GM19397 (cell line): Measurements from ENCODE around the gene IFT80.
"Not testable (repeated sequence)": the region's sequence is repeated elsewhere in the genome, so short reads cannot be mapped to it uniquely, and the experiment has no call there.

ENCODE experiments used
- ATAC-seq: cut with Tn5 transposase; IDR thresholded peaks from one replicate; pipeline ENCODE4 v1.9.1; 2021; ENCODE audit warnings: mild to moderate bottlenecking, moderate library complexity; ENCODE audit not compliant: unreplicated experiment

IFT80 gene

DNA sequence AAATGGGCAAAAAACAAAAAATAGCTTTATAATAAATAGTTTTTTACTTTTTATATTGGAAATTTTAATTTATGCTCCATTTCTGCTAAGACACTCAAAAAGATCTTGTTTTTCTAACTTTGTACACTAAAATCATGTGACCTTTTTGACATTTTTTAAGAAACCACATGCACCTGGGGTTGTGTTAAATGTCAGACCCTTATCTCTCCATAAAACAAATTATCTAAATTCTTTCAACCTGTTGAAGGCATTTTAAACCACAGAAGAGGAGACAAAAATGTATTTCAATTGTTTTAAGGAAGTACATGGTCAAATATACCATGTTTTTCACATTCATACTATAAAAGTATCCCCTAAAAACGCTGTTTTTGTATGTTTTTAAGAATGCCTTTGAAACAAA is 29.2 kb downstream of the IFT80 start:
- no peak for ATAC-seq

DNA sequence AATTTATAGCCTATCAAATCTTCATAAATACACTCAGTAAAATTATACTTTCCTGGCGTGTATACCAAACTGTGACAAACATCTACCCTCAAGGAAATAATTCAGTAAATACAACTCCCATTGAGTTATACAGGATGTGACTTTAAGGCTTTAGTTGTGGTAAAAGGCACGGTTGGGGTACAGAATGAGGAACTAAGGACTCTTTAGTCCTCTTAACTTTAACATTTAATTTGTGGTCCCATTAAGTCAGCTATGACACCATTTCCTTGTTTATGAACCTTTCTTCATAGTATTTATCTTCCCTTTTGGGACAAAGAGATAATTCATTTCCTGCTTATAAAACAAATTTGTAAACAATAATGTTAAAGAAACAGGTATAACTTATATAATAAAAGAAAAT is 30.2 kb downstream of the IFT80 start:
- ATAC-seq = no peak

DNA sequence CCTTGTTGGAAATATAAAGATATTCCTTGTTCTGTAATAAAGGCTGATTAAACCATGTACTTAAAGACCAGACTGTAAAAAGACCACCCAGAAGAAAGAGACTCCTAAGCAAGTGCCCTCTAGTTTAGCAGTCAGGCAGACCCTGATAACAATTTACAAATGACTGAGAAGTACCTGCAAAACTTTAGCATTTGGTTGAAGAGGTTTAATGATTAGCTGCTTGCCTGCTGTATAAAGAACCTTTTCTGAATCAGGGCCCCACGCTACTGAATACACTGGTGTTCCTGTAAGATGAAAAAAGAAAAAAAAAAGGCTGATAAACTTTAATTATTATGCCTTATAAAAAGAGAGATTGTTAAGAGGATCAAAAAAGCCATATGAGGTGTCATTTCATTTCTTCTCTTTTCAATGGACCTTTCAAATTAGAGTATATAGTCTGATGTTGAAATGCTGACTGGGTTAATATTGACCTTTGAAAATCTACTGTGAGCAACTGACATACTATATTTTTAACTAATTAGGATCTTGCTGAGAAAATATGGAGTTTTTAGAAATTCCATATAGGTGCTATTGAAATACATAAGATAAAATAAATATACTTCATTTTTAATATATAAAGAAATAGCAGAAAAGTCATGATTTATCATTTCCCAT is 33.0 kb downstream of the IFT80 start:
- no peak for ATAC-seq

DNA sequence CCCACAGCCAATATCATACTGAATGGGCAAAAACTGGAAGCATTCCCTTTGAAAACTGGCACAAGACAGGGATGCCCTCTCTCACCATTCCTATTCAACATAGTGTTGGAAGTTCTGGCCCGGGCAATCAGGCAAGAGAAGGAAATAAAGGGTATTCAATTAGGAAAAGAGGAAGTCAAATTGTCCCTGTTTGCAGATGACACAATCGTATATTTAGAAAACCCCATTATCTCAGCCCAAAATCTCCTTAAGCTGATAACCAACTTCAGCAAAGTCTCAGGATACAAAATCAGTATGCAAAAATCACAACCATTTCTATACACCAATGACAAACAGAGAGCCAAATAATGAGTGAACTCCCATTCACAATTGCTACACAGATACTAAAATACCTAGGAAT is 36.1 kb downstream of the IFT80 start:
- ATAC-seq = not testable (repeated sequence)

DNA sequence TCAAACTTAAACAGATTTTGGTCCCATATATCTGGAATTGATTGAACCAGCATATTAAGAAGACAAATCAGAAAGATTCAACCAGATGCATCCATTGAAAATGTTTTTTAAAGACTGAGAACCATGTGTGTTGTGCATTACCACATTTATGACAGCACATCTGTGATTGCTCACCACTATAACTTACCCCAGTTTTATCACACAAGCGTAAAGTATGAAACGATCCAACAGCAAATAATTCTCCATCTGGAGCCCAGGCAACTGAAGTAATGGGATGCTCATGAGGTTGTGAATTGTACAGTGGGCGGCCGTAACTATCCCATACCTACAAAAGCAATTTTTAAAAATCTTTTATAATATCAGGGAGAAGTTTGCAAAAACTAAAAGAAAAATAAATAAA is 43.2 kb downstream of the IFT80 start:
- ATAC-seq = no peak

DNA sequence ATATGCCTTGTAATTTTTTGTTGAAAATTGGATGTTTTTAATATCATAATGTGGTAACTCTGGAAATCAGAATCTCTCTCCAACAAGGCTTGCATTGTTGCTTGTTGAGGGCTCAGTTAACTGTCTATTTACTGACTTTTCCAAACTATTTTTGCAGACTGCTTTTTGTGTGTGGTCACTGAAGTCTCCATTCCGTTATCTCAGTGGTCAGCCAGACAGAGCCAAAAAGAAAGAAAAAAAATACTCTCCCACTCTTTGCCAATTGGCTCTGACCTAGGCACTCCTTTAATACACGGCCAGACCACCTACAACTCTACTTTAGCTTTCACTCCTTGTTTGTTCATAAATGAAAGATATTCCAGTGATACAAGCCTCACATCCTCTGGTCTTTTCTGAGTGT is 52.5 kb downstream of the IFT80 start:
- ATAC-seq = no peak

DNA sequence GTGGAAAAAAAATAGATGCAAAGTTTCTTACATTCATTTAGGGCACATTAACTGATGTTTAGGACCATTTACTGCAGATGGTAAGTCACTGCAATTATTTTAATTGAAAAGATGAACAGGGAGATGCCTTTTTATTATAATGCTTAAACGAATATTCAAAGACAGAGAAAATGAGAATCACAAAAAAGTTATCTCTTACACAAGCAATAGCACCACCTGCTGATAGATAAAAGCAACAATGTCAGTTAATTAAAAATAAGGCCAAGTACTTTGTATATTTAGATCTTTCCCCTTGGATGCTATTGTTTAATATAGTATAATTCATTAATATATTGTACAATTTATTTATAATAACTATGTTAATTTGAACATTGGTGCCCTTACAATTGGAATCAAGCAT is 55.9 kb downstream of the IFT80 start:
- ATAC-seq = no peak

DNA sequence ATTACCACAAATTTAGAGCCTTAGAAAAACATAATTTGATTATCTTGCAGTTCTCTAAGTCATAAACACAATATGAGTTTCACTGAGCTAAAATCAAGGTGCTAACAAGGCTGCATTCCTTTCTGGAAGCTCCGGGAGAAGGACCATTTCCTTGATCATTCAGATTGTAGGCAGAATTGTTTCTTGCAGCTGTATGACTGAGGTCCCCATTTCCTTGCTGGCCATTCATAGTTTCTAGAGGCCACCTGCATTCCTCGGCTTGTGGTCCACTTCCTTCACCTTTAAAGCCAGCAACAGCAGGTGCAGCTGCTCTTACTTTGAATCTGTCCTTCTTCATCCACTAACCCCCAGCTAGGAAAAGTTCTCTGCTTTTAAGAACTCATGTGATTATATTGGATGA is 58.7 kb downstream of the IFT80 start:
- ATAC-seq = no peak

DNA sequence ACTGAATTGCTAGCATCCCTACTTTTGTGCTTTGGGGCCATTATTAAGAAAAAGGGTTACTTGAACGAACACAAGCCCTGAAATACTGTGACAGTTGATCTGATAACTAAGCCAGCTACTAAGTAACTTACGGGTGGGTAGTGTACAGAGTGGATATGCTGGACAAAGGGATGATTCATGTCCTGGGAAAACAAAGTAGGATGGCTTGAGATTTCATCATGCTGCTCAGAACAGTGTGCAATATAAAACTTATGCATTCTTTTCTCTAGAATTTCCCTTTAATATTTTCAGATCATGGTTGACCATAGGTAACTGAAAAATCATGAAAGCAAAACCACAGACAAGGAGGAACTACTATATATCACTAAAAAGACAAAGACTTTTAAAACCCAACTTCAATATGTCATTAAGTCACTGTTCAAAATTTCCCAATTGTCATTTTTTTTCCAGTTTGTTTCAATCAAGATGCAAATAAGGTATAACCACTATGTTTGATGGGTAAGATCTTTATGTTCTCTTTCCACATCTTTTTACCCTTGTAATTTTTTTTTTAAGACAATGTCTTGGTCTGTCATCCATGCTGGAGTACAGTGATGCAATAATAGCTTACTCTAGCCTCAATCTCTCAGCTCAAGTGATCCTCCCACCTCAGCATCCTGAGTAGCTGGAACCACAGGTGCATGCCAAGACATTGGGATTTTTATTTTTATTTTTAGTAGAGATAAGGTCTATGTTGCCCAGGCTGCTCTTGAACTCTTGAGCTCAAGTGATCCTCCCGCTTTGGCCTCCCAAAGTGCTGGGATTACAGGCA is 67.7 kb downstream of the IFT80 start:
- no peak for ATAC-seq

DNA sequence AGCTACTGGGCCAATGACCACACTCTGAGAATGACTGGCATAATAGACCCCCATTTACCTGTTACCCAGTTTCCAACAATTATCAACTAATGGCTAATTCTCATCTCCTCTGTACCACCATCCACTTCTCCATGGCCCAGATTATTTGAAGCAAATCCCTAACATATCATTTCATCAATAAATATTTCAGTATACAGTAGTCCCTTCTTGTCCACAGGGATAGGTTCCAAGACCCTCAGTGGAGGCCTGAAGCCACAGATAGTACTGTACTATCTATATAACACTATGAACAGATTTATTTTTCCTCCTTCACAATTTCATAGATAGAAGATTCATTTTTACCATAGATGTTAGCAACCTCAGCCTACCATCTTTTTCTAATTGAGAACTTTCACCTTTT is 68.3 kb downstream of the IFT80 start:
- ATAC-seq = no peak

DNA sequence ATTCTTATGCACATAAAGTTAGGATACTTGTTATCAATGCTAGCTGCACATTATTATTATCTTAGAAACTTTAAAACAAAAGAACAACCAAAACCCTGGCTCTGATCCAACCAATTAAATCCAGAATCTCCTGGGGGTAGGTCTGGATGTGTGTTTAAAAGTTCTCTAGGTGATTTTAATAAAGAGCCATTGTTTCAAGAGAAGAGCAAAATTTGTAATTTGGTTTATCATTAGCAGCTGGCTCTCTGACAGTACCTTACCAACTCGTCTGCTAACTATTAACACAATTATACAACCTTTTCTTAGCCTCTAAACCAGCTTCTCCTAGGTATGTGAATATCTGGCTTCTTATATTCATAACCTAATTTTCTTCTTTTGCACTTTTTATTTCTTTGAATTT is 68.9 kb downstream of the IFT80 start:
- no peak for ATAC-seq

DNA sequence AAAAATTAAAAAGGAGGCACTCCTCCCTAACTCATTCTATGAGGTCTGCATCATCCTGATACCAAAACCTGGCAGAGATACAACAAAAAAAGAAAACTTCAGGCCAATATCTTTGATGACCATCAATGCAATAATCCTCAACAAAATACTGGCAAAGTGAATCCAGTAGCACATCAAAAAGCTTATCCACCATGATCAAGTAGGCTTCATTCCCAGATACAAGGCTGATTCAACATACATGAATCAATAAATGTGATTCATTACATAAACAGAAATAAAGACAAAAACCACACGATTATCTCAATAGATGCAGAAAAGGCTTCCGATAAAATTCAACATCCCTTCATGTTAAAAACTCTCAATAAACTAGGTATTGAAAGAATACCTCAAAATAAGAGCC is 72.7 kb downstream of the IFT80 start:
- ATAC-seq = not testable (repeated sequence)

DNA sequence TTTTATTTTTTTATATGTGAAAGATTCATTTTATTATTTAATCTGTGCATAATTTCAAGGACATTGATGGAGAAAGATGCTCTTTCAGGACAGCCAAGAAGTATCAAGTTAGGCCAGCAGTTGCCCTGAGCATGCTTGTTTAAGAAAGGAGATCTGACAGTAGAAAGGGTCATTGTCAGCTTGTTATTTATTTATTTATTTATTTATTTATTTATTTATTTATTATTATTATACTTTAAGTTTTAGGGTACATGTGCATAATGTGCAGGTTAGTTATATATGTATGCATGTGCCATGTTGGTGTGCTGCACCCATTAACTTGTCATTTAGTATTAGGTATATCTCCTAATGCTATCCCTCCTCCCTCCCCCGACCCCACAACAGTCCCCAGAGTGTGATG is 77.2 kb downstream of the IFT80 start:
- not testable (repeated sequence) for ATAC-seq

DNA sequence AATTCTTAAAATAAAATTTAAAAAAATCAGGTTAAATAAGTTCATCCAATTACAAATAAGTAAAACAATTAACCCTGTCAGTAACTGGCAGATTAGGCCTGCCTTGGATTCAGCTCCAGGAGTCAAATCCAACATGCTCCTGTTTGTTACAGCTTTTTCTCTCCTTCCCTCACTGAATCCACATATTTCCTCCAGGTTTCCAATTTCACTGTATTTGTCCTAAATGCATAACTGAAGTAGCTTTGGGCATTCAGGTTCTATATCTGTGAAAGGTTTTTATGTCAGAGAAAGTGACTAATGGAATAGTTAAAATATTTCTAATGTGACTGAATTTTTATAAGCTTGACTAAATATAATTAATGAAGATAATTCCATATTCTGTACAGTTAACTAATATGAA is 79.7 kb downstream of the IFT80 start:
- no peak for ATAC-seq

DNA sequence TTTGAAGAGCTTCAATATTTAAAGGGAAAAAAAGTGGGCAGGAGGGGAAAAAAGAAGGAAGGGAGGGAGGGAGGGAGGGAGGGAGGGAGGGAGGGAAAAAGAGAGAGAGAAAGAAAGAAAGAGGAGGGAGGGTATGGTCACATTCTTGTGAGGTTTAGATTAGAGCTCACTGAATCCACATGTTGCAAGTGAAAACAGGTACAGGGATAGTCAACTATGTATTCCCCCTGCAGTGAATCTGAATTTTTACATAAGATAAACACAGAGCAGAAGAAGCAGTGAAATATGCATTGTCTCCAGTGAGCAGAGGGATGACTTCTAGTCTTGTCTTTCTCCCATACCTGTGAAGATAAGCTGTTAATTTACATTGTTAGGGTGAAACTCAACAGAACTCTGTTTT is 84.0 kb downstream of the IFT80 start:
- no peak for ATAC-seq

DNA sequence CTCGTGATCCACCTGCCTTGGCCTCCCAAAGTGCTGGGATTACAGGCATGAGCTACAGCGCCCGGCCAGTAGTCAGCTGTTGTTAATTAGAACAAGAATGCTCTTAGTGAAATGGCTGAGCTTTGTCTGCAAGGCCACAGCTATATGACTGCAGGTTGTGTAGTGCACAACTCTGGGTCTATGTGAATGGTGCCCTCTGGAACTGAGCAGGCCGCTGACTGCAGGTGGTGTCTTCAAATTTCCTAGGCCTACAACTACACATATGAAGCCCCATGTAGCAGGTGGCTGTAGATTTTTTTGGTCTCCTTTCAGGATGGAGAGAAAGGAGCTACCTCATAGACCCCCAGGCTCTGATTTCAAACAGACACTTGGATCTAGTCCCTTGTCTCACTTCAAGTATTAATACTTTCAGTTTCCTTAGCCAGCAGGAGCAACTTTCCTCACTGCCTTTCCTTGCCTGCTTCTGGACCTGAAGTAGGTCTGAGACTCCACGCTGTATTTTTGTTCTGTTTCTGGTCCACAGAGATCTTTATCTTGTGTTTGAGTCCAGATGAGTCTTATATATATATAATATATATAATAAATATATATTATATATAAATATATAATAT is 86.9 kb downstream of the IFT80 start:
- ATAC-seq = no peak

DNA sequence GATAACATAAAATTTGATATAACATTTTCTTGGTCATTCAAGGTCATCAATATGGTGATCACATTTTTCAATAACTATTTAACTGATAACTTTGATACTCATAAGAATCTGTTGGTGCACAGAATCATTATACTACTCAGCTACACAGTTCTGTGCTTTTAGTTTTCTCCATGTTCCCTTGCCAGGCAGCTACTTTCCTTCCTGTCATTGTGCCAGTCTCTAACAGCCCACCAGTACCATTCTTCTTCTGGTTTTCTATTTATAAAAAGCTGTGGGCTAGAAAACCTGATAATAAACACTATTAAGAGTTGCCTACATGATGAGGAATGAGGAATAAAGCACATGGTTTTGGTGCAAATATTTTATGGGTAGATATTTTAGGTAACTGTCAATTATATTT is 96.2 kb downstream of the IFT80 start:
- no peak for ATAC-seq

DNA sequence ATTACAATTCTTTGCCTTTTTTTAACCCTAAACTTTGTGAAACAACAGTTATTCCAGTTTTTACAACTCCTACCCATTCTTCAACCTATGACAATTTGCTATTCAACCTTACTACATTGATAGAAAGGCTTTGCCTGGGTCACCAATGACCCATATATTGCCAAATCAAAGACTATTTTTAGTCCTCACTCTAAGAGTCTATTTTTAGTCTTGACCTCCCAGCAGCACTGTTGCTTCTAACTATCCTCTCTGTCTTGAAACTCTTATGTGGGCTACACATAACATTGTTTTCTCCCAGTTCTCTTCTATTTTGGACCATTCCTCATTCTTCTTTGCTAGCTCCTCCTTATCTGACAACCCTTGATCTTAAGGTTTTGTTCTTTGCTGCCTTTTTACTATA is 102.4 kb downstream of the IFT80 start:
- ATAC-seq = no peak

DNA sequence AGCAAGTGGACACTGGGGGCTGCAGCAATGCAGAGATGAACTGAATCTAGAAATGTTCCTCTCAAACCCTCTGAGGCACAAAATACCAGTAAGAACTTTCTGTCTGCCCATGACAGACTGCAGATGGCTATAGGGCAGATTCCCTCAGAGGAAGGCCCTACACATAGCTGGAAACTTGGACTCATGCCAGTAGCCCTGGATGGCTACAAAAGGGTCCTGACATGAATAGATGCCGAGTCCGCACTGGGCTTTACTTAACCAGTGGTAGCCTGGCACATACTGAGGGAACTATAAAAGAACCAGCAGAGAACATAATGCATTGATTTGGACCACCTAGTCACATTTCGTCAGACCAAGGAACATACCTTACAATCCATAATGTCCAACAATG is 107.1 kb downstream of the IFT80 start:
- no peak for ATAC-seq

DNA sequence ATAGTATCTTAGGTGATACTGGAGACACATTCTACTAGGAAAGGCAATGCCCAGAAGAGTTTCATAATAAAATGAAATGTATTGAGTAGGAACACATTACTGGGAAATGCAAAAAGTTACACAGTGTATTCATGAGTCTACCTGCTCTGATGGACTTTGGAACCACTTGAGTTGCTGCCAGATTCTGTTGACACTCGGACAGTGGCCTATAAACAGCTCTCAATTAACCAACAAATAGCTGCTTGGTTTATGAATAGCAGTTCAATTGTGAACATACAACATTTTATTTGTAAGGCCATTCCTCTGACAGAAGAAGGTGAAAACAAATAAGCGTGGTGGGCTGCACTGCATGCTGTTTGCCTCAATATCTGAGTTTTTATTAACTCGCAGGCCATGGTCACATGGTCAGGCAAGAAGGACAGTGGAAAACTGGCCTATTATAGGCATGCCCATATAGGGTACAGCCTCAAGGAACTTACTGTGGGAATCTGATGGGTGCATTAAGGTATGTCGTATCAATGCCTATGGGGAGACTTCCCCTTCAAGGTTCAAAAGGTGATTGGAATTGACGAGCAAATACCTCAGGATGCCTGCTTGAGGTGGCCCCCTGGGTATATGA is 107.6 kb downstream of the IFT80 start:
- no peak for ATAC-seq

DNA sequence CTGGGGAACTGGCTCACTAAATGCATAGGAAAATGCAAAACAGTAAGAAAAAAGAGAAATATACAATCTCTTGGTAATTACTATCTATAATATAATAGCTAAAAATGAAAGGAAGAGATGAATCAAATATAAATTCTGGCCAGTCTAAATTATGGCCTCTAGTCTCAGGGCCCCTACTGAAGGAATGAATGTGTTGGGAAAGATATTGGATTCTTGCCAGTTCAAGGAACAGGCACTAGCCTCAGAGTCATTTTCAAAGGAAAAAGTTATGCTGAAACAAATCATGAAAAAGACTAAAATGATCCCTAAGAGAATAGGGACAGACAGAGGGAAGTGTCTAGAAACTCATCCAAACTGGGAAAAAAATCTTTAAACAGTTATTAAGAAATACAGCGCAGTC is 111.4 kb downstream of the IFT80 start:
- ATAC-seq = no peak

DNA sequence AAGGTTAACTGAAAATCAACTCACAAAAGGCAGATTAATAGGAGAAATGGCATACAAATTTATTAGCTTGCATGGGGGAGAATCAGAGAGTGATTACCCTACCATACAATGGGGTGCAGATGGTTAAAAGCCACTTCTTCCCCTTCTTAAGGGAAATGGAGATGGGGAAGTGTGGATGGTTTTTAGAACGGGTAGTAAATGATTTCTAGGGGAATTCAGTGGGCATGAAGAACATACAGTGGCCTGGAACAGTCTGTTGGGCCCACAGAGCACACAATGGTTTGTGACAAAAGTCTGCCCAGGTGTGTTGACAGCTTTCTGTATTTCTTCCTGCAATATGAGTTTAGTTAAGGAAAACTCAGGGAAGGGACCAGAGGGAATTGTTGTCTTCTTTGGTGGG is 112.8 kb downstream of the IFT80 start:
- no peak for ATAC-seq
